Caco-2 (cell line): ENCODE results near the gene SIGLEC15. TPM values are rescaled to one million over a fixed set of nuclear protein-coding genes. Genes with fewer than 3 reads are reported as not detected.

Source experiments
- BruUV-seq: library from RNA; stranded (reverse); fragments of 400-500 nt; replicated peaks from 2 replicates; lab custom pipeline; 2021; lab: Mats Ljungman, UMichigan
- CTCF ChIA-PET: fragments of 300-600 bp; sonication (Branson Sonifier 250); formaldehyde crosslinking; loops from one replicate; lab custom pipeline; 2022; ENCODE audit warnings: antibody characterized with exemption; lab: Charles Lee
- POLR2A ChIA-PET: fragments of 300-600 bp; sonication (Branson Sonifier 250); formaldehyde crosslinking; loops from one replicate; lab custom pipeline; 2022; ENCODE audit warnings: antibody characterized with exemption; lab: Charles Lee
- DNase-seq, 2 experiments: peaks; one replicate each; pipeline versions ENCODE4 v3.0.0 to v3.0.0-alpha.2; 2020 to 2022
- H3K27me3 ChIP-seq: replicated peaks from 2 replicates; pipeline ENCODE4 v1.6.0; 2011; ENCODE audit warnings: low read length; ENCODE audit not compliant: control insufficient read depth, insufficient read depth
- H3K36me3 ChIP-seq: 2 replicates; pipeline ENCODE4 v1.5.1; 2011; ENCODE audit warnings: low read length; ENCODE audit not compliant: control insufficient read depth, insufficient read depth
- H3K4me1 ChIP-seq: fragments of 250-450 bp; sonication (Bioruptor Pico); 2 replicates; pipeline ENCODE4 v1.5.1; 2020; ENCODE audit warnings: mild to moderate bottlenecking
- H3K4me3 ChIP-seq: 2 replicates; pipeline ENCODE4 v1.5.1; 2011; ENCODE audit warnings: low read depth, mild to moderate bottlenecking, control low read depth, low read length
- H3K9me3 ChIP-seq: fragments of 250-450 bp; sonication (Bioruptor Pico); 2 replicates; pipeline ENCODE4 v1.5.1; 2020; ENCODE audit warnings: mild to moderate bottlenecking, moderate library complexity
- H3K27ac Mint-ChIP-seq: one replicate; pipeline ENCODE4 v1.8.0; 2022; ENCODE audit warnings: mixed read lengths; ENCODE audit not compliant: unreplicated experiment
- H3K27me3 Mint-ChIP-seq: one replicate; pipeline ENCODE4 v1.8.0; 2022; ENCODE audit warnings: mixed read lengths; ENCODE audit not compliant: insufficient read depth, unreplicated experiment
- H3K36me3 Mint-ChIP-seq: one replicate; pipeline ENCODE4 v1.8.0; 2022; ENCODE audit warnings: mild to moderate bottlenecking, mixed read lengths; ENCODE audit not compliant: insufficient read depth, unreplicated experiment
- H3K4me1 Mint-ChIP-seq: one replicate; pipeline ENCODE4 v1.8.0; 2022; ENCODE audit warnings: low read depth, mixed read lengths; ENCODE audit not compliant: unreplicated experiment
- H3K4me3 Mint-ChIP-seq: one replicate; pipeline ENCODE4 v1.8.0; 2022; ENCODE audit warnings: mild to moderate bottlenecking, moderate library complexity, mixed read lengths; ENCODE audit not compliant: unreplicated experiment
- H3K9me3 Mint-ChIP-seq: one replicate; pipeline ENCODE4 v1.8.0; 2022; ENCODE audit warnings: mixed read lengths; ENCODE audit not compliant: unreplicated experiment
- CTCF ChIP-seq, 2 experiments: fragments of 200-600 bp in 1 of 2; IDR thresholded peaks; 1 replicate in 1 of 2; 2 replicates in 1 of 2; pipeline versions ENCODE4 v1.5.1 to v1.8.0; 2011 to 2022; ENCODE audit warnings: antibody characterized with exemption in 1 of 2, control low read depth in 1 of 2, inconsistent platforms in 1 of 2, low read depth in 1 of 2, low read length in 1 of 2, mild to moderate bottlenecking in 1 of 2, moderate library complexity in 1 of 2; ENCODE audit not compliant: insufficient read depth in 1 of 2, severe bottlenecking in 1 of 2, unreplicated experiment in 1 of 2
- intact Hi-C: fragments of 100-400 bp; cut with micrococcal nuclease; formaldehyde crosslinking; loops from one replicate; pipeline ENCODE4 v1.10.0; 2022; ENCODE audit not compliant: unreplicated experiment
- total RNA-seq: library from RNA; stranded (reverse); gene quantifications from 2 replicates; pipeline ENCODE4 v1.2.3, GENCODE V29; 2022

Gene SIGLEC15
- total RNA-seq, 1 experiment from 2014 or later = not detected

- H3K4me1 ChIP-seq = no peaks in the 10 kb centered on the region
- DNase-seq = no peak
- H3K27me3 Mint-ChIP-seq = no peaks in the 10 kb centered on the region
- TF ChIP-seq CTCF (IDR thresholded peaks at IDR 0.05; ENCODE audit: insufficient read depth in 1 of 2, low read depth in 1 of 2, low read length in 1 of 2, severe bottlenecking in 1 of 2, unreplicated experiment in 1 of 2) = no peak
- H3K4me3 Mint-ChIP-seq = no peak overlapping the region
- no peaks in the 10 kb centered on the region for H3K4me1 Mint-ChIP-seq
- BruUV-seq = no TSS peak
- ChIA-PET POLR2A (no interaction called here), CTCF (no interaction called here)
- intact Hi-C loops = no loop called here
- no peaks in the 10 kb centered on the region for H3K9me3 Mint-ChIP-seq
- no peaks in the 10 kb centered on the region for H3K9me3 ChIP-seq
- H3K4me3 ChIP-seq = no peak overlapping the region
- H3K36me3 ChIP-seq = no peaks in the 10 kb centered on the region
- H3K36me3 Mint-ChIP-seq = no peaks in the 10 kb centered on the region
- no peaks in the 10 kb centered on the region for H3K27me3 ChIP-seq
- no peak overlapping the region for H3K27ac Mint-ChIP-seq
Observed at GRCh38 chr18:45820106-45820745, 5.2 kb upstream of the SIGLEC15 start.

GRCh38 chr18:45821026-45821425 is 4.4 kb upstream of the SIGLEC15 start:
- Mint-ChIP-seq H3K36me3 (no peaks in the 10 kb centered on the region), H3K9me3 (no peaks in the 10 kb centered on the region), H3K27me3 (no peaks in the 10 kb centered on the region), H3K27ac (no peak overlapping the region), H3K4me1 (no peaks in the 10 kb centered on the region), H3K4me3 (no peak overlapping the region)
- POLR2A ChIA-PET = no interaction called here
- Histone ChIP-seq H3K27me3 (no peaks in the 10 kb centered on the region), H3K4me3 (no peak overlapping the region), H3K9me3 (no peaks in the 10 kb centered on the region), H3K36me3 (no peaks in the 10 kb centered on the region), H3K4me1 (no peaks in the 10 kb centered on the region)
- CTCF ChIA-PET = no interaction called here
- TF ChIP-seq CTCF (IDR thresholded peaks at IDR 0.05; ENCODE audit: insufficient read depth in 1 of 2, low read depth in 1 of 2, low read length in 1 of 2, severe bottlenecking in 1 of 2, unreplicated experiment in 1 of 2) = no peak
- BruUV-seq = no TSS peak
- no peak for DNase-seq
- intact Hi-C loops = no loop called here

GRCh38 chr18:45821711-45822110 is 3.8 kb upstream of the SIGLEC15 start:
- H3K4me1 ChIP-seq = no peaks in the 10 kb centered on the region
- ChIA-PET POLR2A (no interaction called here), CTCF (no interaction called here)
- H3K9me3 Mint-ChIP-seq = no peaks in the 10 kb centered on the region
- no peaks in the 10 kb centered on the region for H3K27me3 Mint-ChIP-seq
- no peak overlapping the region for H3K4me3 ChIP-seq
- H3K9me3 ChIP-seq = no peaks in the 10 kb centered on the region
- intact Hi-C loops = no loop called here
- no TSS peak for BruUV-seq
- no peaks in the 10 kb centered on the region for H3K27me3 ChIP-seq
- no peaks in the 10 kb centered on the region for H3K4me1 Mint-ChIP-seq
- H3K36me3 Mint-ChIP-seq = no peaks in the 10 kb centered on the region
- no peak for DNase-seq
- H3K27ac Mint-ChIP-seq = no peak overlapping the region
- no peaks in the 10 kb centered on the region for H3K36me3 ChIP-seq
- TF ChIP-seq CTCF (IDR thresholded peaks at IDR 0.05; ENCODE audit: insufficient read depth in 1 of 2, low read depth in 1 of 2, low read length in 1 of 2, severe bottlenecking in 1 of 2, unreplicated experiment in 1 of 2) = no peak
- H3K4me3 Mint-ChIP-seq = no peak overlapping the region
